ENCODE measurements around the gene CCDC177. TPM values are rescaled to one million over a fixed set of nuclear protein-coding genes. Genes with fewer than 3 reads are reported as not detected.
A peak's percentile ranks its signal among the peaks of the same experiment; 100 is the strongest.

The CCDC177 gene
- polyA plus RNA-seq, 1 experiment = not detected

DNA sequence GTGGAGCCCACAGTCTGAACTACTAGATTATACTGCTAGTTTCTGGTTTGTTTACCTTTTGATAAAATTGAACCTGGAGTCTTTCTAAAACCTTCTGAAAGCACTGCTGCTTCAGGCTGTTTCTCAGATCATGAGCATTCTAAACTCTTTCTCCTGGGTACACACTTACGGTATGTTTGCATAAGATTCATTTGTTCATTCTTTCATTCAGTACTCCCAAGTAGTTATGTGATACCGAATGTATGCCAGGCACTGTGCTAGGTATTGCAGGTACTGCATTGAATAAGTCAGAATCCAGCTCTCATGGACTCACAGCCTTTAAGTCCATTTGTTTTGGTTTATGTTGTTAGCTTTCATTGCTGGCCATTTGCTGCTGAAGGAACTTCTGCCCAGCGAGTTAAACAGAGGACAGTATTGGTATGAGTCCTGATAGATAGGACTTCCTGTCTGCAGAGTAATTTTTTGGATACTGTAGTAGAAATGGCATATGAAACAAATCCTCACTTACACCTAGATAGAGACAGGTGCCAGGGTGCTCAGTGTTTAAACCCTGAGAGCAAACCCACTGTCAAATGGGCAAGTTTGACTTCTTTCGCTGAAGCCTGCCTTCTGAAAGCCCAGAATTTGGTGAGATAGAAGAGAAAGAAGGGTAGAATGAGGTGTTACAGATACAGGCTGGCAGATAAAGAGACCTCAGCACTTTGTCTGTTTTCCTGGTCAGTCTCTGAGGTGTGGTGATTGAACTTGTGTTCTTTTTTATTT is 38.8 kb upstream of the CCDC177 start:
- Histone ChIP-seq H3K27me3 (ENCODE audit: control insufficient read depth, insufficient read depth, low read length) (no peaks in the 10 kb centered on the region), H3K36me3 (ENCODE audit: control insufficient read depth, insufficient read depth, low read length) (no peaks in the 10 kb centered on the region; the same call in 1 of the 2 replicates), H3K4me3 (ENCODE audit: low read depth, low read length) (peak overlapping the region; percentile 75)
- ChIA-PET CTCF (interaction anchor here (1.1 to 1.5 kb wide), 2 partner anchors 13 to 34 kb away, joined by 3 to 4 read pairs; no protein-coding TSS in a partner anchor), POLR2A (no interaction called here)
- TF ChIP-seq, protein P1, sequence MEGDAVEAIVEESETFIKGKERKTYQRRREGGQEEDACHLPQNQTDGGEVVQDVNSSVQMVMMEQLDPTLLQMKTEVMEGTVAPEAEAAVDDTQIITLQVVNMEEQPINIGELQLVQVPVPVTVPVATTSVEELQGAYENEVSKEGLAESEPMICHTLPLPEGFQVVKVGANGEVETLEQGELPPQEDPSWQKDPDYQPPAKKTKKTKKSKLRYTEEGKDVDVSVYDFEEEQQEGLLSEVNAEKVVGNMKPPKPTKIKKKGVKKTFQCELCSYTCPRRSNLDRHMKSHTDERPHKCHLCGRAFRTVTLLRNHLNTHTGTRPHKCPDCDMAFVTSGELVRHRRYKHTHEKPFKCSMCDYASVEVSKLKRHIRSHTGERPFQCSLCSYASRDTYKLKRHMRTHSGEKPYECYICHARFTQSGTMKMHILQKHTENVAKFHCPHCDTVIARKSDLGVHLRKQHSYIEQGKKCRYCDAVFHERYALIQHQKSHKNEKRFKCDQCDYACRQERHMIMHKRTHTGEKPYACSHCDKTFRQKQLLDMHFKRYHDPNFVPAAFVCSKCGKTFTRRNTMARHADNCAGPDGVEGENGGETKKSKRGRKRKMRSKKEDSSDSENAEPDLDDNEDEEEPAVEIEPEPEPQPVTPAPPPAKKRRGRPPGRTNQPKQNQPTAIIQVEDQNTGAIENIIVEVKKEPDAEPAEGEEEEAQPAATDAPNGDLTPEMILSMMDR (IDR thresholded peaks at IDR 0.05; ENCODE audit: insufficient read depth, low read depth, low read length) = no peak
- DNase-seq (ENCODE audit: low read depth) = no peak

DNA sequence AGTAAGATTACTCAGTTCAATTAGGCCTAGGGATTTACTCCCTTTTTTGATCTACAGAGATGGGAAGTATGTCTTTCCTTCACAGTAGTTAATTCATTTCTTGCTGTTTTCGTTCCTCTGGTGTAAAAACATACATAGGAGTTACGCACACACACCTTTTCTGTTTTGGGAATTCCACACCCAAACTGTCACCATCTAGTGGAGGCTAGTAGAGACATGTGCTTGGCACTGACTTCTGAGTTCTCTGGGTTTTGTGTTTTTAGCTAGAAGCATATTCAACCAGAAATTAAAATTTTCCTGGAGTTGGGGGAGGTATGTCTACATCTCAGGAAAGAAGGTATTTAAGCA is 38.1 kb upstream of the CCDC177 start:
- H3K27me3 ChIP-seq (ENCODE audit: control insufficient read depth, insufficient read depth, low read length) = no peaks in the 10 kb centered on the region
- ChIA-PET POLR2A (no interaction called here), CTCF (interaction anchor here (0.7 to 5.0 kb wide), 5 partner anchors 13 to 114 kb away, joined by 3 to 31 read pairs (median 3); no protein-coding TSS in a partner anchor)
- no peak for DNase-seq (ENCODE audit: low read depth)
- peak overlapping the region; percentile 75 for H3K4me3 ChIP-seq (ENCODE audit: low read depth, low read length)
- TF ChIP-seq, protein P1 (IDR thresholded peaks at IDR 0.05; ENCODE audit: insufficient read depth, low read depth, low read length) = peak; percentile 39; the same call in 1 of the 2 replicates
- no peaks in the 10 kb centered on the region; the same call in 1 of the 2 replicates for H3K36me3 ChIP-seq (ENCODE audit: control insufficient read depth, insufficient read depth, low read length)

DNA sequence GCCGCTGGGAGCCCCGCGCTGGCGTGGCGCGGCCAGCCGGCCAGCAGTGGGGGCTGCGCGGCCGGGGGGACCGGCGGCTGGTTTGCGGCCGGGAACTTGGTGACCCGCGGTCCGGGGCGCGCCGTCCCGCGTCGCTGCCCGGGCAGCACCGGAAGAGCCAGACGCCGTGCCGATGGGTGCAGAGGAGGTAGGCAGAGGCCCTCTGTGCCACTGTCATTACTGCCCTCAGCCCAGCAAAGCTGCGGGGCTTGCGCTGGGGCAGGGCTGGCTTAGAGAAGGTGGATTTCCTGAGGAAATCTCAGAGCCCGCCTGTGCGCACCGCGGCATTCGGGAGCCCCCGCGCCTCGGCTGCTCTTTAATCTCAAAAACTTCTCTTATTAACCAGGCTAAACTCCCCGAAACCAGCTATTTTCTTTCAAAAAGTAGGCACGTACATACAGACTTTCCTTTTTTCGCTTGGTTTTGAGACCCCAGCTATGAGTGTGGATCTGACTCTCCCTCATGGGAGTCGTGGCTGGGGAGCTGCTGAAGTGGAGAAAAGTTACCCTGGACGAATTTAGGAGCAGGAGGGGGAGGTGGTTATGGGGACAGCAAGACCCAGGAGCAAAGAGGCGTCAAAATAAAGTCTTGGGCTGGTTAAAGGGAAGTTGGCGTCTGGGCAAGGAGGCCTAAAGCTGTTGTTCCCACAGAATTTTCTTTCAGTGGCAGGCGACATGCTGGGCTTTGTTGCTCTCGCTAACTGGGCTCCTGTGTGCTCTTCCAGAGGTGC is 37.5 kb upstream of the CCDC177 start:
- DNase-seq (ENCODE audit: low read depth) = no peak
- POLR2A ChIA-PET = interaction anchor here (0.5 kb wide), 1 partner anchor 12 kb away, joined by 3 read pairs; no protein-coding TSS in a partner anchor

DNA sequence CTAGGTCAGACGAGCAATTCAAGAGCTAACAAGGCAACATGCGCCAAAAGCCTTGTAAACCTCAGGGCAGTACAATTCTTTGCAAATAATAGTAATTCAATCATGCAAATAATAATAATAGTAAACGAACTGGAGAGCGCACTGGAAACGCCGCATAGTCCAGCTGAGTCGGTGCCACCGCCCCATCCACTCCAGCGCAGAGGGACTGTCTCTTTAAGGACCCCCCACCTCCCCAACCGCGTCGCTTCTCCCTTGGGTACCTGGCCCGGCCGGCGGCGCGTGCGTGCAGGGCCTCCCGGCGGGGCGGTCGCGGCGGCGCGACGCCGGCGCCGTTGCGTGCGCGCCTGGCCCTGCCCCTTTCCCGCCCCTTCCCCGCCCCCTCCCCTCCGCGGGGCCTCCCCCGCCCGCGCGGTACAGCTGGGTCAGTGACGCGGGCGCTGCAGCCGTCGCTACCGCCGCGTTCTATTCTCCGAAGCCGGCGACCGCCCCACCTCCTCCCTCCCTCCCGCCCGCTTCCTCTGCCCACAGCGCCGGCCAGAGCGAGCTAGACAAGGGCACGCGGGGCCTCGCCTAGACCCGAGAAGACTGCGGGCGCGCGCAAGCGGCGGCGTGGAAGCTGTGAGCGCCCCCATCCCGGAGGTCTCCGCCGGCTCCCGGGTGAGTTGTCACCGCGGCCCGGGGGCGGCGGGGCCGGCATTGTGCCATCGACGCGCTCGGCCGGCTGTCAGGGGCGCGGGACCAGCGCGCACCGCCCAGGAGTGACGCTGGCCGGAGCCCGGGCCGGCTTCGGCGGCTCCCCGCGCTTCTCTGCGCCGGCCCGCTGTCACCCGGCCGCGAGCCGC is 36.7 kb upstream of the CCDC177 start, which contains the start of gene SUSD6:
TSS of gene SUSD6 (plus strand) at position 425 of the 842 bp plus-strand sequence. CDS start 46,997 bp downstream, outside the sequence.
- H3K4me3 ChIP-seq (ENCODE audit: low read depth, low read length) = peak within 1 kb of the TSS; percentile 75
- no peaks in the 10 kb centered on the region for H3K27me3 ChIP-seq (ENCODE audit: control insufficient read depth, insufficient read depth, low read length)
- no peaks in the 10 kb centered on the region; the same call in 1 of the 2 replicates for H3K36me3 ChIP-seq (ENCODE audit: control insufficient read depth, insufficient read depth, low read length)
- POLR2A ChIA-PET = interaction anchor here (0.5 kb wide), 1 partner anchor 13 kb away, joined by 3 read pairs; no protein-coding TSS in a partner anchor
- DNase-seq (ENCODE audit: low read depth) = no peak
- CTCF ChIA-PET = interaction anchor here (0.9 to 5.0 kb wide), 5 partner anchors 17 to 121 kb away, joined by 3 to 31 read pairs (median 4); no protein-coding TSS in a partner anchor
- TF ChIP-seq, protein P1 (IDR thresholded peaks at IDR 0.05; ENCODE audit: insufficient read depth, low read depth, low read length) = no peak

More for the DNA sequence above, 37.5 kb upstream of the CCDC177 start:
- Histone ChIP-seq H3K4me3 (ENCODE audit: low read depth, low read length) (peak overlapping the region; percentile 75), H3K27me3 (ENCODE audit: control insufficient read depth, insufficient read depth, low read length) (no peaks in the 10 kb centered on the region), H3K36me3 (ENCODE audit: control insufficient read depth, insufficient read depth, low read length) (no peaks in the 10 kb centered on the region; the same call in 1 of the 2 replicates)
- CTCF ChIA-PET = interaction anchor here (0.7 to 5.0 kb wide), 5 partner anchors 18 to 115 kb away, joined by 3 to 31 read pairs (median 3); no protein-coding TSS in a partner anchor
- TF ChIP-seq, protein P1 (IDR thresholded peaks at IDR 0.05; ENCODE audit: insufficient read depth, low read depth, low read length) = no peak
